A673 (cell line): ENCODE measurements around the gene ALPP. TPM values are rescaled to one million over a fixed set of nuclear protein-coding genes. Genes with fewer than 3 reads are reported as not detected.

Source experiments
- BruUV-seq: library from RNA; stranded (reverse); fragments of 400-500 nt; replicated peaks from 2 replicates; lab custom pipeline; 2021; lab: Mats Ljungman, UMichigan
- CTCF ChIA-PET: fragments of 300-600 bp; sonication (Branson Sonifier 250); formaldehyde crosslinking; loops from one replicate; lab custom pipeline; 2022; ENCODE audit warnings: antibody characterized with exemption; lab: Charles Lee
- POLR2A ChIA-PET: fragments of 300-600 bp; sonication (Branson Sonifier 250); formaldehyde crosslinking; loops from one replicate; lab custom pipeline; 2022; ENCODE audit warnings: antibody characterized with exemption; ENCODE audit not compliant: low non-redundant PET; lab: Charles Lee
- DNase-seq: peaks from one replicate; pipeline ENCODE4 v3.0.0-alpha.2; 2015; ENCODE audit warnings: low spot score
- H3K27ac ChIP-seq: fragments of 200-600 bp; sonication (generic); 2 replicates; pipeline ENCODE4 v1.5.1; 2016; ENCODE audit warnings: mixed run types, low read depth, mild to moderate bottlenecking, mixed read lengths, antibody characterized with exemption, low read length; ENCODE audit not compliant: poor library complexity, severe bottlenecking
- H3K27me3 ChIP-seq: fragments of 200-600 bp; sonication (generic); replicated peaks from 2 replicates; pipeline ENCODE4 v1.6.1; 2017; ENCODE audit warnings: mixed run types, low read depth, mild to moderate bottlenecking, mixed read lengths, antibody characterized with exemption, low read length; ENCODE audit not compliant: insufficient read depth, poor library complexity
- H3K36me3 ChIP-seq: fragments of 200-600 bp; sonication (generic); 2 replicates; pipeline ENCODE4 v1.6.1; 2016; ENCODE audit warnings: mixed run types, mild to moderate bottlenecking, mixed read lengths, antibody characterized with exemption, low read length; ENCODE audit not compliant: insufficient read depth, poor library complexity, severe bottlenecking
- H3K4me1 ChIP-seq: fragments of 200-600 bp; sonication (generic); 2 replicates; pipeline ENCODE4 v1.6.1; 2017; ENCODE audit warnings: mixed run types, mild to moderate bottlenecking, mixed read lengths, antibody characterized with exemption, low read length; ENCODE audit not compliant: insufficient read depth, poor library complexity, severe bottlenecking
- H3K4me3 ChIP-seq: fragments of 200-600 bp; sonication (generic); 2 replicates; pipeline ENCODE4 v1.5.1; 2016; ENCODE audit warnings: low read depth, mixed run types, mild to moderate bottlenecking, mixed read lengths, low read length; ENCODE audit not compliant: poor library complexity, severe bottlenecking
- H3K9me3 ChIP-seq: fragments of 200-600 bp; sonication (generic); 2 replicates; pipeline ENCODE4 v1.6.1; 2016; ENCODE audit warnings: mixed run types, low read depth, mild to moderate bottlenecking, mixed read lengths, antibody characterized with exemption, low read length; ENCODE audit not compliant: poor library complexity, severe bottlenecking
- CTCF ChIP-seq: fragments of 300-800, 200-600 bp; sonication (generic); conservative IDR thresholded peaks from 2 replicates; pipeline ENCODE4 v1.5.1; 2017; ENCODE audit warnings: low read depth, mild to moderate bottlenecking, antibody characterized with exemption, low read length, moderate library complexity, mixed read lengths
- EZH2 ChIP-seq: fragments of 200-600 bp; sonication (generic); IDR thresholded peaks from 2 replicates; pipeline ENCODE4 v1.6.1; 2017; ENCODE audit warnings: borderline replicate concordance, low read depth, mild to moderate bottlenecking, mixed read lengths, antibody characterized with exemption, low read length; ENCODE audit not compliant: poor library complexity, severe bottlenecking
- intact Hi-C: fragments of 100-400 bp; cut with micrococcal nuclease; formaldehyde crosslinking; loops from one replicate; pipeline ENCODE4 v1.10.0; 2022; ENCODE audit not compliant: unreplicated experiment
- total RNA-seq: library from RNA; stranded (reverse); gene quantifications from 2 replicates; pipeline ENCODE4 v1.2.3, GENCODE V29; 2021

Gene ALPP
- total RNA-seq, 1 experiment from 2014 or later: not detected

- CTCF ChIA-PET: no interaction called here
- no peak for TF ChIP-seq CTCF
- no peak for TF ChIP-seq EZH2
- no TSS peak for BruUV-seq
Observed at GRCh38 chr2:232376260-232376659, 2.3 kb upstream of the ALPP start.

DNA sequence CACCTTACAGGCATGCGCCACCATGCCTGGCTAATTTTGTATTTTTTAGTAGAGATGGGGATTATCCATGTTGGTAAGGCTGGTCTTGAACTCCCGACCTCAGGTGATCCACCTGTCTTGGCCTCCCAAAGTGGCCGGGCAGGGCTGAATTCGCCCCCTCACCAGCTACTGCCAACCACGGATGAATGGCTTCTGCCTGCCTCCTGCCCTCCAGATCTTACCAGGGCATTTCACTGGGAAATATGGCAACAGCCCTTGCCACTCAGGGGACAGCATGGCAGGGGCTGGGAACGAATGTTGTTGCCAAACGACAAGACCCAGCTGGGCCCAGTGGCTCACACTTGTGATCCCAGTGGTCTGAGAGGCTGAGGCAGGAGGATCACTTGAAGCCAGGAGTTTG, 1.8 kb upstream of the ALPP start:
- Histone ChIP-seq H3K27me3 (peaks cover 6% of the 10 kb centered on the region), H3K4me3 (no peak overlapping the region), H3K4me1 (no peaks in the 10 kb centered on the region), H3K9me3 (no peaks in the 10 kb centered on the region), H3K27ac (no peak overlapping the region), H3K36me3 (no peaks in the 10 kb centered on the region)
- BruUV-seq: no TSS peak
- CTCF ChIA-PET: no interaction called here
- intact Hi-C loops: no loop called here
- POLR2A ChIA-PET: no interaction called here
- no peak for DNase-seq
- TF ChIP-seq CTCF: no peak
- no peak for TF ChIP-seq EZH2

More at GRCh38 chr2:232376260-232376659, 2.3 kb upstream of the ALPP start:
- intact Hi-C loops: no loop called here
- Histone ChIP-seq H3K4me3 (no peak overlapping the region), H3K4me1 (no peaks in the 10 kb centered on the region), H3K9me3 (no peaks in the 10 kb centered on the region), H3K36me3 (no peaks in the 10 kb centered on the region), H3K27ac (no peak overlapping the region), H3K27me3 (peaks cover 2% of the 10 kb centered on the region)
- POLR2A ChIA-PET: no interaction called here
- DNase-seq: no peak

- no TSS peak for BruUV-seq
- no peaks in the 10 kb centered on the region for H3K9me3 ChIP-seq
- ChIA-PET CTCF (interaction anchor here (0.6 kb wide), 1 partner anchor 209 kb away, joined by 3 read pairs; no protein-coding TSS in a partner anchor), POLR2A (no interaction called here)
- H3K4me3 ChIP-seq: no peak overlapping the region
- no peaks in the 10 kb centered on the region for H3K4me1 ChIP-seq
- H3K27me3 ChIP-seq: peaks cover 12% of the 10 kb centered on the region
- no peaks in the 10 kb centered on the region for H3K36me3 ChIP-seq
- intact Hi-C loops: no loop called here
- DNase-seq: no peak
- TF ChIP-seq CTCF: no peak
- no peak for TF ChIP-seq EZH2
- H3K27ac ChIP-seq: no peak overlapping the region
Observed at GRCh38 chr2:232377319-232377718, 1.2 kb upstream of the ALPP start.
